HepG2 (cell line): ENCODE measurements around the gene MUCL3. TPM values are rescaled to one million over a fixed set of nuclear protein-coding genes. Genes with fewer than 3 reads are reported as not detected.

Experiments
- ARNTL ChIP-seq: sonication (generic); formaldehyde crosslinking; IDR thresholded peaks from 2 replicates; pipeline ENCODE4 v1.4.0; 2020; ENCODE audit warnings: mild to moderate bottlenecking, missing genetic modification reagents
- ELF4 ChIP-seq: sonication (generic); formaldehyde crosslinking; IDR thresholded peaks from 2 replicates; pipeline ENCODE4 v1.5.0; 2020; ENCODE audit warnings: missing genetic modification reagents, mild to moderate bottlenecking, moderate library complexity, borderline replicate concordance
- ELK4 ChIP-seq: sonication (generic); formaldehyde crosslinking; IDR thresholded peaks from 2 replicates; pipeline ENCODE4 v1.9.0; 2021; ENCODE audit warnings: missing genetic modification reagents, borderline replicate concordance
- FOXO1 ChIP-seq: sonication (generic); formaldehyde crosslinking; IDR thresholded peaks from 2 replicates; pipeline ENCODE4 v1.4.0; 2020; ENCODE audit warnings: missing genetic modification reagents
- FUBP1 ChIP-seq: sonication (generic); formaldehyde crosslinking; IDR thresholded peaks from 2 replicates; pipeline ENCODE4 v1.5.1; 2020; ENCODE audit warnings: missing genetic modification reagents, mild to moderate bottlenecking, borderline replicate concordance
- HNRNPUL1 ChIP-seq: fragments of 200-400 bp; formaldehyde crosslinking; IDR thresholded peaks from 2 replicates; pipeline ENCODE4 v1.6.1; 2017; ENCODE audit warnings: low read depth, mild to moderate bottlenecking, low read length, moderate library complexity
- PATZ1 ChIP-seq: sonication (generic); formaldehyde crosslinking; IDR thresholded peaks from 2 replicates; pipeline ENCODE4 v1.4.0; 2020; ENCODE audit warnings: missing genetic modification reagents
- POLR2A ChIP-seq, 2 experiments: IDR thresholded peaks; 2 replicates each; pipeline ENCODE4 v1.6.1; 2011; ENCODE audit warnings: low read depth in 2 of 2, low read length in 2 of 2, mild to moderate bottlenecking in 1 of 2, moderate library complexity in 1 of 2; ENCODE audit not compliant: insufficient read depth in 1 of 2
- TARDBP ChIP-seq: sonication (generic); formaldehyde crosslinking; IDR thresholded peaks from 2 replicates; pipeline ENCODE4 v1.8.0; 2022; ENCODE audit warnings: mild to moderate bottlenecking, missing genetic modification reagents
- TIGD3 ChIP-seq: sonication (generic); formaldehyde crosslinking; IDR thresholded peaks from 2 replicates; pipeline ENCODE4 v1.5.1; 2020; ENCODE audit warnings: mild to moderate bottlenecking, missing genetic modification reagents, borderline replicate concordance
- ZFP36 ChIP-seq: fragments of 150-350 bp; IDR thresholded peaks from 2 replicates; pipeline ENCODE4 v1.6.1; 2018; ENCODE audit warnings: borderline replicate concordance, low read length, low read depth; ENCODE audit not compliant: partially characterized antibody
- ZNF629 ChIP-seq: sonication (generic); formaldehyde crosslinking; conservative IDR thresholded peaks from 2 replicates; pipeline ENCODE4 v1.5.0; 2020; ENCODE audit warnings: missing genetic modification reagents
- ZNF776 ChIP-seq: sonication (generic); formaldehyde crosslinking; IDR thresholded peaks from 2 replicates; pipeline ENCODE4 v1.4.0; 2020; ENCODE audit warnings: mild to moderate bottlenecking, missing genetic modification reagents
- ZSCAN20 ChIP-seq: sonication (generic); formaldehyde crosslinking; IDR thresholded peaks from 2 replicates; pipeline ENCODE4 v1.4.0; 2020; ENCODE audit warnings: missing genetic modification reagents, mild to moderate bottlenecking, borderline replicate concordance
- polyA plus RNA-seq, 8 experiments: library from polyadenylated mRNA; depleted of rRNA in 3 of 8; stranded (reverse) in 7 of 8; unstranded in 1 of 8; fragments of >200 nt; fragmentation: Illumina TruSeq in 4 of 8; extraction: Trizol in 4 of 8; gene quantifications; 2 replicates each; pipeline versions ENCODE4 v1.2.1 to v1.2.3, GENCODE V29; 2011 to 2016; ENCODE audit warnings: low read depth in 4 of 8, missing spikeins in 1 of 8, mixed read lengths in 1 of 8; ENCODE audit not compliant: insufficient read depth in 1 of 8
- total RNA-seq, 5 experiments: library from RNA; depleted of rRNA; stranded (reverse); fragments of >200 nt; fragmentation: Illumina TruSeq; extraction: Trizol; gene quantifications; 2 replicates each; pipeline ENCODE4 v1.2.3, GENCODE V29; 2016; ENCODE audit warnings: low read depth in 1 of 5
- TF ChIP-seq, protein P1 (sequence below): sonication (generic); formaldehyde crosslinking; IDR thresholded peaks from 2 replicates; pipeline ENCODE4 v1.8.1; 2022; ENCODE audit warnings: low read depth, mild to moderate bottlenecking, missing genetic modification reagents
- TF ChIP-seq, protein P2 (sequence below): sonication (generic); formaldehyde crosslinking; IDR thresholded peaks from 2 replicates; pipeline ENCODE4 v1.4.0; 2020; ENCODE audit warnings: mild to moderate bottlenecking, low read depth, missing genetic modification reagents
- TF ChIP-seq, protein P3 (sequence below): sonication (generic); formaldehyde crosslinking; IDR thresholded peaks from 2 replicates; pipeline ENCODE4 v1.8.1; 2023; ENCODE audit warnings: mild to moderate bottlenecking, missing genetic modification reagents, borderline replicate concordance

Gene MUCL3
- total and polyA plus RNA-seq, 2 of the 13 experiments (the other 11 are each of a cell fraction or from before 2014, with no cell fraction given), result not detected

GRCh38 chr6:30942338-30943060 lies 1.7 kb downstream of the MUCL3 start (continued):
- TF ChIP-seq FUBP1 (CRISPR knock-in tag) (no peak), ZNF776 (CRISPR knock-in tag) (no peak), ARNTL (CRISPR knock-in tag) (no peak), POLR2A (IDR thresholded peaks at IDR 0.05; ENCODE audit: insufficient read depth in 1 of 2, low read depth in 2 of 2, low read length in 2 of 2) (no peak), ELF4 (CRISPR knock-in tag) (no peak), TARDBP (CRISPR knock-in tag) (0 out of 2 replicates have a peak, but pooled peaks have one; percentile 24), ELK4 (CRISPR knock-in tag) (no peak), PATZ1 (CRISPR knock-in tag) (peak; percentile 66), HNRNPUL1 (no peak), TIGD3 (no peak), ZSCAN20 (CRISPR knock-in tag) (no peak), ZNF629 (CRISPR knock-in tag) (peak; percentile 88), FOXO1 (no peak), ZFP36 (no peak)
- TF ChIP-seq, protein P1, sequence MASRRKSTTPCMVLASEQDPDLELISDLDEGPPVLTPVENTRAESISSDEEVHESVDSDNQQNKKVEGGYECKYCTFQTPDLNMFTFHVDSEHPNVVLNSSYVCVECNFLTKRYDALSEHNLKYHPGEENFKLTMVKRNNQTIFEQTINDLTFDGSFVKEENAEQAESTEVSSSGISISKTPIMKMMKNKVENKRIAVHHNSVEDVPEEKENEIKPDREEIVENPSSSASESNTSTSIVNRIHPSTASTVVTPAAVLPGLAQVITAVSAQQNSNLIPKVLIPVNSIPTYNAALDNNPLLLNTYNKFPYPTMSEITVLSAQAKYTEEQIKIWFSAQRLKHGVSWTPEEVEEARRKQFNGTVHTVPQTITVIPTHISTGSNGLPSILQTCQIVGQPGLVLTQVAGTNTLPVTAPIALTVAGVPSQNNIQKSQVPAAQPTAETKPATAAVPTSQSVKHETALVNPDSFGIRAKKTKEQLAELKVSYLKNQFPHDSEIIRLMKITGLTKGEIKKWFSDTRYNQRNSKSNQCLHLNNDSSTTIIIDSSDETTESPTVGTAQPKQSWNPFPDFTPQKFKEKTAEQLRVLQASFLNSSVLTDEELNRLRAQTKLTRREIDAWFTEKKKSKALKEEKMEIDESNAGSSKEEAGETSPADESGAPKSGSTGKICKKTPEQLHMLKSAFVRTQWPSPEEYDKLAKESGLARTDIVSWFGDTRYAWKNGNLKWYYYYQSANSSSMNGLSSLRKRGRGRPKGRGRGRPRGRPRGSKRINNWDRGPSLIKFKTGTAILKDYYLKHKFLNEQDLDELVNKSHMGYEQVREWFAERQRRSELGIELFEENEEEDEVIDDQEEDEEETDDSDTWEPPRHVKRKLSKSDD (CRISPR knock-in tag), result no peak
- TF ChIP-seq, protein P2, sequence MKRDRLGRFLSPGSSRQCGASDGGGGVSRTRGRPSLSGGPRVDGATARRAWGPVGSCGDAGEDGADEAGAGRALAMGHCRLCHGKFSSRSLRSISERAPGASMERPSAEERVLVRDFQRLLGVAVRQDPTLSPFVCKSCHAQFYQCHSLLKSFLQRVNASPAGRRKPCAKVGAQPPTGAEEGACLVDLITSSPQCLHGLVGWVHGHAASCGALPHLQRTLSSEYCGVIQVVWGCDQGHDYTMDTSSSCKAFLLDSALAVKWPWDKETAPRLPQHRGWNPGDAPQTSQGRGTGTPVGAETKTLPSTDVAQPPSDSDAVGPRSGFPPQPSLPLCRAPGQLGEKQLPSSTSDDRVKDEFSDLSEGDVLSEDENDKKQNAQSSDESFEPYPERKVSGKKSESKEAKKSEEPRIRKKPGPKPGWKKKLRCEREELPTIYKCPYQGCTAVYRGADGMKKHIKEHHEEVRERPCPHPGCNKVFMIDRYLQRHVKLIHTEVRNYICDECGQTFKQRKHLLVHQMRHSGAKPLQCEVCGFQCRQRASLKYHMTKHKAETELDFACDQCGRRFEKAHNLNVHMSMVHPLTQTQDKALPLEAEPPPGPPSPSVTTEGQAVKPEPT (CRISPR knock-in tag), result no peak
- TF ChIP-seq, protein P3, sequence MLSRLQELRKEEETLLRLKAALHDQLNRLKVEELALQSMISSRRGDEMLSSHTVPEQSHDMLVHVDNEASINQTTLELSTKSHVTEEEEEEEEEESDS, result no peak
